Hindlimb muscle (tissue), 1 donor: Measurements from ENCODE around the gene TK2. TPM values are rescaled to one million over a fixed set of nuclear protein-coding genes. Genes with fewer than 3 reads are reported as not detected.
"Not testable (repeated sequence)": the region's sequence is repeated elsewhere in the genome, so short reads cannot be mapped to it uniquely, and the experiment has no call there.

Experiments used
- DNase-seq: peaks from one replicate; pipeline ENCODE4 v3.0.0-alpha.2; 2013
- polyA plus RNA-seq: library from polyadenylated mRNA; unstranded; fragments of 120-200 nt; gene quantifications from one replicate; pipeline ENCODE4 v1.2.1, GENCODE V29; 2013; ENCODE audit not compliant: insufficient read length

Gene TK2
- polyA plus RNA-seq, 1 donor: 15.7 TPM

GRCh38 chr16:66572356-66572755, 22.4 kb upstream of the TK2 start:
- no peak for DNase-seq

GRCh38 chr16:66569827-66570405, 20.0 kb upstream of the TK2 start:
- DNase-seq: no peak

- no peak for DNase-seq
Measured at GRCh38 chr16:66569131-66569530, 19.2 kb upstream of the TK2 start.

DNA sequence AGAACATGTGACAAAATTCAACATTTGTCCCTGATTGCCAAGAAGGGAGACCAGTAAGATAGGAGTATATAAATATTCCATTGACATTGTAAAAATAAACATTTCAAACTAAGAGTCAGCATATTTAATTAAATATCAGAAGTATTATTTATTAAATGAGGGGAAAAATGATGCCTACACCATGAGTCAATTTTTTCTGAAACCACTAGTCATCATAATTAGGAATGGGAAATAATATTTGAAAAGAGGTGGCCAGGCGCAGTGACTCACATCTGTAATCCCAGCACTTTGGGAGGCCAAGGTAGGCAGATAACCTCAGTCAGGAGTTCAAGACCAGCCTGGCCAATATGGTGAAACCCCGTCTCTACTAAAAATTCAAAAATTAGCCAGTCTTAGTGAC, 18.4 kb upstream of the TK2 start:
- no peak for DNase-seq

DNA sequence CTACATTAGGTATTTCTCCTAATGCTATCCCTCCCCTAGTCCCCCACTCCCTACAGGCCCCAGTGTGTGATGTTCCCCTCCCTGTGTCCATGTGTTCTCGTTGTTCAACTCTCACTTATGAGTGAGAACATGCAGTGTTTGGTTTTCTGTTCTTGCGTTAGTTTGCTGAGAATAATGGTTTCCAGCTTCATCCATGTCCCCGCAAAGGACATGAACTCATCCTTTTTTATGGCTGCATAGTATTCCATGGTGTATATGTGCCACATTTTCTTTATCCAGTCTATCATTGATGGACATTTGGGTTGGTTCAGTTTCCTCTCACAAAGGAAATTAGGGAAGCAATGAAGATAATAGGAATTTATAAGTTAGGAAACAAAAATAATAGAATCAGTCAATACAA, 17.3 kb upstream of the TK2 start:
- not testable (repeated sequence) for DNase-seq

DNA sequence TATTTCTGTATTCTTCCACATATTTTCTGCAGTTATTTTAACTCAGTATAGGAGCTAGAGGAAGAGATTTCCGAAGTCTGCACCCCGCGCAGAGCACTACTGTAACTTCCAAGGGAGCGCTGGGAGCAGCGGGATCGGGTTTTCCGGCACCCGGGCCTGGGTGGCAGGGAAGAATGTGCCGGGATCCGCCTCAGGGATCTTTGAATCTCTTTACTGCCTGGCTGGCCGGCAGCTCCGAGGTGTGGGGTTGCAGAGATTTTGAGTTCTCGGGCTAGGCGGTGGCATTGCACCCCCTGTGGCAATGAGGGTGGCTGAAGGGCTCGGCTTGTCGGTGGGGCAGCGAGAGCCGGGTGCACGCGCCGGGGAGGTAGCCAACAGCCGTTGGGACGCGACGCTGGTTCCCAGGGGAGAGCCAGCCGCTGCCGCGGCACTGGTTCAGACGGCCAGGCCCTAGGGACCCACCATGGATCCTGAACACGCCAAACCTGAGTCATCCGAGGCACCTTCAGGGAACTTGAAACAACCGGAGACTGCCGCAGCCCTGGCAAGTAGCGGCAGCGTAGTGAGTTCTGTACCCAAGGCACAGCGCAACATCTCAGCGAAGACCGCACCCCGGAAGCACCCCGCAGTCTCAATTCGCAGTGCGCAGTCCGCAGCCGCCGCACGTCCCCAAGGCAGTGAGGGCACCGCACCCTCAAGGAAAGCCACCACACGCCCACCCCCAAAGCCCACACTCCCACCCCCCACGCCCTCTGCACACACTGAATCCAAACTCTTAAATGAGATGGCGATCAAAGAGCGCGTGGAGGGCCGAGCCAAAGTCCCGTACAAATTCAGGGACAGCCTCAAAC, 16.4 kb upstream of the TK2 start, which contains the start of gene CMTM1:
TSS of gene CMTM1 (plus strand) at position 389 of the 851 bp plus-strand sequence. CDS start at position 464, 75 bp downstream.
- DNase-seq: no peak

GRCh38 chr16:66563574-66564334, 13.8 kb upstream of the TK2 start:
- DNase-seq: no peak

DNA sequence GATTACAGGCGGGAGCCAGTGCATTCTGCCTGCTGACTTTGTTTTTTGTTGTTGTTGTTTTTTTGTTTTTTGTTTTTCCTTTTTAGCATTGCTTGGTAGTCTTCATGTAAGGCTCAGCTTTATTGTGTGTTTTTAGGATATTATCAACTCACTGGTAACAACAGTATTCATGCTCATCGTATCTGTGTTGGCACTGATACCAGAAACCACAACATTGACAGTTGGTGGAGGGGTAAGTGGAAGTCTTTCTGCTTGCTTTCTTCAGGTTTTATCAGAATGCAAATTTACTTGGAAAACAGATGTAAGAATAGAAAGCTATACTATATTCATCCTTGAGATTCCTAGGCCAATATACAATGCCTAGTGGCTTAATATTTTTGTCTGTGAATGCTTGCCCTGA, 13.1 kb upstream of the TK2 start:
- DNase-seq: no peak

GRCh38 chr16:66562409-66562808, 12.5 kb upstream of the TK2 start:
- DNase-seq: no peak

- no peak for DNase-seq
Measured at GRCh38 chr16:66561381-66562080, 11.6 kb upstream of the TK2 start.

- no peak for DNase-seq
Measured at GRCh38 chr16:66560107-66560506, 10.2 kb upstream of the TK2 start.

GRCh38 chr16:66554495-66554894, 4.6 kb upstream of the TK2 start:
- DNase-seq: no peak

DNA sequence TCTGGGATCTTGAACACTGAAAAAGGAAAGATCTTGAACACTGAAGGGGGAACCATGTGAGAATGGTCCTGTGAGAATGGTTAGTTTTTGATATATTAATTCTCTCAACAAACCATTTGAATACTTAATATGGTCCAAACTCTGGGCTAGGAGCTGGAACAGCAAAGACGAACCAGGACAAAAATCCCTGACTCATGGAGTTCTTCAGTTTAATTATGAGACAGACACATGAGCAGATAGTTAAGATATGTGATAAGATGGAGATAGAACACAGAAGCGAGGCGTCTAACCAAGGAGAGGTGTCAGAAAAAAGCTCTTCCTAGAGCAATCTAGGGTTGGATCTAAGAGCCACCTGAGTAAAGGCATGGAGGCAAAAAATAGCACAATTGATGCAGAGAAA, 4.1 kb upstream of the TK2 start:
- no peak for DNase-seq

DNA sequence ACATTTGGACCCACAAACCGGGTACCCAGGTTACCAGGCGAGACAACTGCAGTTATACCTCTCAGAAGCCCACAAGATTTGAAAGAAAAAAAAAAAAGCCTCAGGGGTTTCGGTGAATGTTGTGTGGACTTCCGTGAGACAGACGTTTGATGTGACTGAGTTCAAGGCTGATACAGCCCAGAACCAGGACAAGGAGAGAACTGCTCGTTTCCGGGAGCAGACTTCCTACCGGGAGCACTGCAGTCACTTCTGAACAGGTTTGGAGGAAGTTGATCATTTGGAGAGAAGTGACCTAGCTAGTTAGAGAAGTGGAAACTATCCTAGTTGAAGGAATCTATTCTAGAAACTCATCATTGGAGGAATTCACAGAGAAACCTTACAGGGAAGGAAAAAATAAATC, 3.3 kb upstream of the TK2 start:
- no peak for DNase-seq

- peak; percentile 95 for DNase-seq
Measured at GRCh38 chr16:66552286-66553177, 2.6 kb upstream of the TK2 start, which contains the start of gene CKLF. TSS of gene CKLF (plus strand) at chr16:66552576. CDS start at chr16:66552716, 140 bp downstream.

GRCh38 chr16:66551788-66552285, 1.9 kb upstream of the TK2 start:
- no peak for DNase-seq

DNA sequence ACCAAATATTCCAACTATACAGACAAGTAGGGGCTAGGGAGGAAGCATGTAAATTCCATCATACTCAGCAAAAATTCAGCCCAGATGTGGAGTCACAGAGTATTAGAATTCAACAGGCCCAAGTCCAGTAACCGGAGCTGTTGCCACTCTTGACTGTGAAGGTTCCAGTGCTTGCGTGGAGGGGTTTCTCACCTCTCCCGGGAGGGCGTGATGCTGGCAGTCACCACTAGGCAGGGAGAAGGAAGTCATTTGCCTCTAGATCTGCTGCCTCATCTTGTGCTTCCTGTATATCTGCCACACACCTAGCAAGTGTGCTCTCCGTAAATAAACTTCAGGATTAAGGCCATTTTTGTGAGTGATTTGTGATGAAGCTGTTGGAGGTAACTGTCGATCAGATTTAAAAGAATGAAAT, 1.4 kb upstream of the TK2 start:
- DNase-seq: peak; percentile 54

DNA sequence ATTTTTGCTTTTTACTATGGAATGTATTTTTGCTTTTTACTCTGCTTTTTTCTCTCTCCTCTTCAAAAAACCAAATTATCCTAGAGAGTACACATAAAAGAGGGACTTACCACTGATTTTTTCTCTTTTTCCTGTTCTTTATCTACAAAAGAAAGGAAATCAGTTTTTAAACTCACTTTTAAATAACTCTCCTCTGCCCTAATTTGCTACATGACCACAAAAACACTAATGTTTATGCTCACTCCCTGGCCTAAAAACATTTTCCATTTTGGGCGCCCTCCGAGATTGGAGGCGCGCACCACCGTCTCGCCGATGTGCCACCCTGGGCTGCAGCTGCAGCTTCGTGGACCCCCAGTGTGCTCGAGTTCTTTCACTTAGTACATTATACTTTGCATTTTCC, 1.1 kb downstream of the TK2 start:
- DNase-seq: no peak

DNA sequence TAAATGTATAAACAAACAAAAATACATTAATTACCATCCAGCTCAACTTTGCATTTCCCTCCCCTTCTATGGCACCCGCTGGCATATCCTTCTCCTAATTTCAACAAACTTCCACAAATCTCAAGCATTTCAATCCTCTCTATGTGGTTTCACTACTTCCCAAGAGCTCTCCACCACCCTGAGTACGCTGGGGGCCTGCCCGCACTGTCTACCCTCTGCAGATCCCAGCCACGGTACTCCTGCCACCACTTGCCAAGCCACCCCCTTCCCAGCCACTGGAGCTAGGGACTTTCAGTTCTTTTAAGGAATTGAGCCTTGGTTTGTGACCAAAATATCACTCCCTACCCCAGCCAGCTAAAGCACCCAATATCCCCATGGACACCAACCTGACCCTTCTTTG, 1.9 kb downstream of the TK2 start:
- DNase-seq: no peak

GRCh38 chr16:66547101-66547989, 2.6 kb downstream of the TK2 start:
- no peak for DNase-seq
